Activated effector memory CD4-positive, alpha-beta T cell treated with anti-CD3 and anti-CD28 coated beads, Interleukin-2, amount 50 U/mL, for 16 hours (primary cell): ENCODE data around the gene FAM72D.
"Not testable (repeated sequence)": the region's sequence is repeated elsewhere in the genome, so short reads cannot be mapped to it uniquely, and the experiment has no call there.

Experiments
- DNase-seq: peaks from one replicate; pipeline ENCODE4 v3.0.0-alpha.2; 2020

FAM72D gene

GRCh38 chr1:145093517-145094149 lies 2.1 kb upstream of the FAM72D start:
- DNase-seq: peak; percentile 65

GRCh38 chr1:145094655-145095211 lies 1.0 kb upstream of the FAM72D start:
- peak; percentile 64 for DNase-seq

- DNase-seq: not testable (repeated sequence)
Observed at GRCh38 chr1:145101725-145102124, 6.0 kb downstream of the FAM72D start.

- not testable (repeated sequence) for DNase-seq
Observed at GRCh38 chr1:145103294-145103693, 7.5 kb downstream of the FAM72D start.

GRCh38 chr1:145111674-145112073 lies 15.9 kb downstream of the FAM72D start:
- DNase-seq: not testable (repeated sequence)

- DNase-seq: not testable (repeated sequence)
Observed at GRCh38 chr1:145112703-145113102, 16.9 kb downstream of the FAM72D start.

GRCh38 chr1:145114560-145115057 lies 18.8 kb downstream of the FAM72D start:
- DNase-seq: not testable (repeated sequence)

GRCh38 chr1:145115587-145116493 lies 20.1 kb downstream of the FAM72D start:
- DNase-seq: not testable (repeated sequence)

GRCh38 chr1:145119842-145120241 lies 24.1 kb downstream of the FAM72D start:
- DNase-seq: not testable (repeated sequence)

GRCh38 chr1:145122344-145123061 lies 26.7 kb downstream of the FAM72D start:
- not testable (repeated sequence) for DNase-seq

- DNase-seq: not testable (repeated sequence)
Observed at GRCh38 chr1:145123062-145123395, 27.3 kb downstream of the FAM72D start.

- DNase-seq: not testable (repeated sequence)
Observed at GRCh38 chr1:145123992-145124641, 28.3 kb downstream of the FAM72D start.

GRCh38 chr1:145125112-145125511 lies 29.3 kb downstream of the FAM72D start:
- not testable (repeated sequence) for DNase-seq

GRCh38 chr1:145127144-145127543 lies 31.4 kb downstream of the FAM72D start:
- DNase-seq: not testable (repeated sequence)

GRCh38 chr1:145128697-145129469 lies 33.1 kb downstream of the FAM72D start:
- DNase-seq: not testable (repeated sequence)

GRCh38 chr1:145134476-145134875 lies 38.7 kb downstream of the FAM72D start:
- DNase-seq: not testable (repeated sequence)

- not testable (repeated sequence) for DNase-seq
Observed at GRCh38 chr1:145140549-145140948, 44.8 kb downstream of the FAM72D start.

GRCh38 chr1:145144264-145144913 lies 48.6 kb downstream of the FAM72D start:
- DNase-seq: not testable (repeated sequence)

- DNase-seq: not testable (repeated sequence)
Observed at GRCh38 chr1:145146308-145146707, 50.5 kb downstream of the FAM72D start.

- DNase-seq: not testable (repeated sequence)
Observed at GRCh38 chr1:145147172-145147571, 51.4 kb downstream of the FAM72D start.

GRCh38 chr1:145155421-145155820 lies 59.6 kb downstream of the FAM72D start:
- DNase-seq: not testable (repeated sequence)
